ENCODE data around the gene ANKRD2.

The ANKRD2 gene

DNA sequence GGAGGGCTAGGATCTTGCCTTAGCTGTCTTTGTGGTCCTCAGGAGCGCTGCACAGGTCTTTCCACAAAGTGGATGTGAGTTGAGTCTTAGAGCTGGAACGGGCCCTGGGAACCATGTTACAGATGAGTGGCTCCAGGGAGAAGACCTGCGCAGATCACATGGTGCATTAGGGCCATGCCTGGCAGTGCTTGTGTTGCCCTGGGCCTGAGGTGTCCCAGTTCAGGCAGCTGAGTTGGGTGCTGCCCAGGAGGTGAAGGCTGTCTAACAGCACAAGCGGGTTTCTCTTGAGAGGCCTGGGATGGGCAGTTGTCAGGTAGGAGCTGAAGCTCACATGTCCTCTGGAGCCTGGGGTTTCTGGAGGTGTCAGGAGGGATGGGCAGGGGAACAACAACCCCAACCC, 33.7 kb upstream of the ANKRD2 start:
- DNase-seq (ENCODE audit: low read depth in 2 of 2): no peak
- no peak overlapping the region for H3K4me3 ChIP-seq (replicated peaks in 1 of 2; ENCODE audit: low read depth in 2 of 2, low read length in 2 of 2)
- TF ChIP-seq, protein P1, sequence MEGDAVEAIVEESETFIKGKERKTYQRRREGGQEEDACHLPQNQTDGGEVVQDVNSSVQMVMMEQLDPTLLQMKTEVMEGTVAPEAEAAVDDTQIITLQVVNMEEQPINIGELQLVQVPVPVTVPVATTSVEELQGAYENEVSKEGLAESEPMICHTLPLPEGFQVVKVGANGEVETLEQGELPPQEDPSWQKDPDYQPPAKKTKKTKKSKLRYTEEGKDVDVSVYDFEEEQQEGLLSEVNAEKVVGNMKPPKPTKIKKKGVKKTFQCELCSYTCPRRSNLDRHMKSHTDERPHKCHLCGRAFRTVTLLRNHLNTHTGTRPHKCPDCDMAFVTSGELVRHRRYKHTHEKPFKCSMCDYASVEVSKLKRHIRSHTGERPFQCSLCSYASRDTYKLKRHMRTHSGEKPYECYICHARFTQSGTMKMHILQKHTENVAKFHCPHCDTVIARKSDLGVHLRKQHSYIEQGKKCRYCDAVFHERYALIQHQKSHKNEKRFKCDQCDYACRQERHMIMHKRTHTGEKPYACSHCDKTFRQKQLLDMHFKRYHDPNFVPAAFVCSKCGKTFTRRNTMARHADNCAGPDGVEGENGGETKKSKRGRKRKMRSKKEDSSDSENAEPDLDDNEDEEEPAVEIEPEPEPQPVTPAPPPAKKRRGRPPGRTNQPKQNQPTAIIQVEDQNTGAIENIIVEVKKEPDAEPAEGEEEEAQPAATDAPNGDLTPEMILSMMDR (IDR thresholded peaks at IDR 0.05; ENCODE audit: low read depth, low read length): no peak

DNA sequence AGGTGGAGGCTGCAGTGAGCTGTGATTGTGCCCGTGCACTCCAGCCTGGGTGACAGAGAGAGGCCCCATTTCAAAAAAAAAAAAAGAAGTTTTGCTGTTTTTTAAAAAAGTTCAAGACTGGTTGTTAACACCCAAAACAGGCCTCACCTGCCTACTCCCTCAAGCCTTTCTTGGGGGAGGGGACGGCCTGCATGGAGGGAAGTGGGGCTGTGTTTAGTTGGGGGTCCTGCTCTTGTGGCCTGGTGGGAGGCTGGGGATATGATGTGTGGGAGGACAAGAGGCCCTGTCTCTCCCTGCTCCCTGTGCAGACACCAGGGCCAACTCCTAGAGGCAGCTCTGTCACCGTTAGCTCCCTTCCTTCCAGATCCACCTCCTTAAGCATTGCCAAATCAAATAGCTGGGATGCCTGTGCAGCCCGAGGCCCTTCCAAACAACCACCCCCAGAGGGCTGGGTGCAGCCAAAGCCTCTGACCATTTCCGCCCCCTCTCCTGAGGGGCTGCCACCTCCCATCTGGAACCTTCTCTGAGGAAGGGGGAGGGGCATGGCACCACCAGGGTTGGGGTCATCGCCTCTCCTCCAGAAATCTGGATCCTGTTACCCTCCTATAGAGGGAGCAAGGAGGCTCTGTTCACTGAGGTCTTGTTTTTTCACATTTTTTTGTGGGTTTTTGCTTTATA, 32.9 kb upstream of the ANKRD2 start:
- no peak overlapping the region for H3K4me3 ChIP-seq (replicated peaks in 1 of 2; ENCODE audit: low read depth in 2 of 2, low read length in 2 of 2)
- TF ChIP-seq, protein P1 (IDR thresholded peaks at IDR 0.05; ENCODE audit: low read depth, low read length): peak; percentile 43
- peak; percentile 85 to 97 for DNase-seq (ENCODE audit: low read depth in 2 of 2)

DNA sequence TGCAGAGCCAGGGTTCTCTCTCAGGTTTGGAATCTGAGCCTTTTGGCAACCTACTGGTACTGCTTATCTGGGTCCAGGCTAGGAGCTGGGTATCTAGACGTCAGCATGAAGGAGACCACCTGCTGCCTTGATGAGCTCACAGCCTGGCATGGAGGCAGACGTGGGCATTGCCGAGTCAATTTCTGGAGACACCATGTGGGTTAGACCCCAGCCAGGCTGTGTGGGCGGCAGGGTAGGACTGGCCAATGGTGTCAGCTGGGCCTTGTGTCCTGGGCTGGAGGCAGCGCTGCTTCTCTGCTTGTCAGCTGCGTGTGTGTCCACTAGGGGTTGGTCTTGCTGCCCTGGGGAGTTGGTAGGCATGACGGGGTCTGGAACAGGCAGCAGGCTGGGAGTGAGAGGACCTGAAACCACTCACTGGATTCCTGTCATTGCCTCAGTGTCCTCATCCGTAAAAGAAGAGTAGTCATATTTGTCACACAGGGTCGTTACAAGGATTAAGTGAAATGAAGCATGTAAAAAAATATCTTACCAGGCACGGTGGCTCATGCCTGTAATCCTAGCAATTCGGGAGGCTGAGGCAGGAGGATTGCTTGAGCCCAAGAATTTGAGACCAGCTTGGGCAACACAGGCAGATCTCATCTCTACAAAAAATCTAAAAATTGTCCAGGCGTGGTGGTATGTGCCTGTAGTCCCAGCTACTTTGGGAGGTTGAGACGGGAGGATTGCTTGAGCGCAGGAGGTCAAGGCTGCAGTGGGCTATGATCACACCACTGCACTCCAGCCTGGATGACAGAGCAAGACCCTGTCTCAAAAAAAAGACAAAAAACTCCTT, 31.7 kb upstream of the ANKRD2 start:
- H3K4me3 ChIP-seq (replicated peaks in 1 of 2; ENCODE audit: low read depth in 2 of 2, low read length in 2 of 2): no peak overlapping the region
- TF ChIP-seq, protein P1 (IDR thresholded peaks at IDR 0.05; ENCODE audit: low read depth, low read length): peak; percentile 13
- peak in 1 of 2 donors; percentile 80 for DNase-seq (ENCODE audit: low read depth in 2 of 2)

DNA sequence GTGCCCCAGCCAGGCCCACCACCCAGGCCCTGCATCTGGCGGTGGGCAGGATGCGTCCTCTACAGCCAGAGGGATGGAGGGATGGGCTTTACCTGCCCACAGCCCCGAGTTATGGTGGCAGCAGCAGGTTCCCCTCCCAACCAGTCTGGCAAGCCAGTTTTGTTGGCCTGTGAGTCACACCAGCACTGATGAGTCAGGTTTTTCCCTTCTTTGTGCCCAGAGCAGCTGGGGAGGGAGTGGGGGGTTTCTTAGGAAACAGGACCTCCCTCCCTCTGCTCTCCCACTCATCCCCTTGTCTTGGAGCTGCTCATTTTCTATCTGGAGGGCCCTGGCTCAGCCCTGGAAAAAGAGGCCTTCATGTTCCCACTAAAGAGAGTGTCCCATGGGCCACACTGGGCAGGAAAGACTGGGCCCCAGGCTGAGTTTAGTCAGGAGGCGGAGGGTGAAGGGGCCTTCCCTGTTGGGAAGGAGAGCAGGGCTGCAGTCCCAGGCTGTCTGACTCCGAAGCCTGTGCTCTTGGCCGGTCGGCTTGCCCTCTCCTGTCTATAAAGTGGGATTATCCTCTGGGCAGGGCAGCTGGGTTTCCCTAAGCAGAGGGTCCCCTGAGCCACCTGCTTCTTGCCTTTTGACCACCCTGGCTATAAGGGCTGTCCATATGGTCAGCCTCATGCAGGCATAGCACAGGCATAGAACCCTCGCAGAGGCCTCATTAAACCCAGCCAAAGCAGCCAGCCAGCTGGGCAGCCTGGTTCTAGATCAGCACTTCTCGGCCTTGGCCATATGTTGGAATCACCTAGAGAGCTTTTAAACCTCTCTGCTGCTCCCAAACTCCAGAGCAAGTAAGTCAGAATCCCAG, 30.2 kb upstream of the ANKRD2 start:
- no peak overlapping the region for H3K4me3 ChIP-seq (replicated peaks in 1 of 2; ENCODE audit: low read depth in 2 of 2, low read length in 2 of 2)
- TF ChIP-seq, protein P1 (IDR thresholded peaks at IDR 0.05; ENCODE audit: low read depth, low read length): no peak
- peak; percentile 96 to 98 for DNase-seq (ENCODE audit: low read depth in 2 of 2)

DNA sequence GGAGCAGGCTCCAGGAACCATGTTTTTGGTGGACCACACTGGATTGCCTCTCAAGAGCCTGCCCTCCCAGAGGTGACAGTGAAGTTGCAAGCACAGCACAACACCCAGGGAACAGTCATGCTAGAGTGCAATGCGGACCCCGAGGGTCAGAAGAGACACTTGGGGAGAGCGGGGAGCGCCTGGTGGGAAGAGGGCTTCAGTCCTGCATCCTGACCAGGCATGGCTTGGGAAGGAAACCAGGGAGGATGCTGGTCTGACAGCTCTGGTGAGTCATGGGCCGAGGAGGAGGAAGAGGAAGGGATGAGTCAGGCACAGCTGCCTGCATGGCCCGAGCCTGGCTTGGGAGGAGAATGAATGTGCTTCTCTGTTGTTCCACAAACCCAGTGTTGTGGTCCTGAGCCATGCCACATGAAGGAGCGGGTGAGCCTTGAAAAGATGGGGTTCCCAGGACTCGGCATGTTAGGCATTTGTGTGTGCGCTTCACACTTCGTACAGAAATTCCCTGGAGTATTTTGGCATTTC, 29.5 kb upstream of the ANKRD2 start:
- TF ChIP-seq, protein P1 (IDR thresholded peaks at IDR 0.05; ENCODE audit: low read depth, low read length): no peak
- H3K4me3 ChIP-seq (replicated peaks in 1 of 2; ENCODE audit: low read depth in 2 of 2, low read length in 2 of 2): no peak overlapping the region
- peak; percentile 94 to 98 for DNase-seq (ENCODE audit: low read depth in 2 of 2)

Measured in cardiac fibroblast (primary cell).